DMS153 treated with DMSO at 0.1 percent for 48 hours (cell line): ENCODE results near the gene LCOR.

ENCODE experiments used
- DNase-seq: peaks from one replicate; lab custom pipeline; 2025; ENCODE audit not compliant: unreplicated experiment; lab: John Stamatoyannopoulos, UW

Gene LCOR

GRCh38 chr10:97006364-97006763, 174.3 kb downstream of the LCOR start:
- no peak for DNase-seq

DNA sequence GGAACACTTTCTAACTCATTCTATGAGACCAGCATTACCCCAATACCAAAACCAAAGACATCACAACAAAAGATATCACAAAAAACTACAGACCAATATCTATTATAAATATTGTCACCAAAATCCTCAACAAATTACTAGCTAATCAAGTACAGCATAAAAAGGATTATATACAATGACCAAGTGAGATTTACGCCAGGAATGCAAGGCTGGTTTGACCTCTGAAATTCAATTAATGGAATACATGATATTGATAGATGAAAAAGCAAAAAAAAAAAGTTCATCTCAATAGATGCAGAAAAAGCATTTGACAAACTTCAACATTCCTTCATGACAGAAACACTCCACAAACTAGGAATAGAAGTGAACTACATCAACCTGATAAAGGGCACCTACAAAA, 175.3 kb downstream of the LCOR start:
- no peak for DNase-seq

- DNase-seq = no peak
These were observed 178.7 kb downstream of the LCOR start for GRCh38 chr10:97010695-97011206.

GRCh38 chr10:97011397-97011796, 179.3 kb downstream of the LCOR start:
- DNase-seq = no peak

DNA sequence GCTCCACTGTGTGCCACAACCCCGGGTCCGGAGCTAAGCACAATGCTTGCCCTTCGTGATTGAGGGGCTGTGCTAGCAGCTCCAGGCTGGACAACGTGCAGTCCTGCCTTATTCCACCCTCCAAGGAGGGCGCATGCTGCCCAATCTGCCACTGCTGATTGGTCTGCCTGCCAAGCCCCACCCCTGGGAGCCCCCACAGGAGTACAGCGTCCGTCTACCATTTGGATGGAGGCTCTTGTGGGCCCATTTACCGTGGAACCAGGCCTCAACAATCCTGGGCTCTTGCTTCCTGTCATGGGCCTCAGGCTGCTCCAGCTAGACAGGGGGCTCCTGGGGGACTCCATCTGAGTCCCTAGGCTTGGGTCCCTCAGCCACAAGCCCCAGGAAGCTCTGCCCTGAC, 180.4 kb downstream of the LCOR start:
- DNase-seq = no peak

GRCh38 chr10:97013568-97013967, 181.5 kb downstream of the LCOR start:
- no peak for DNase-seq

DNA sequence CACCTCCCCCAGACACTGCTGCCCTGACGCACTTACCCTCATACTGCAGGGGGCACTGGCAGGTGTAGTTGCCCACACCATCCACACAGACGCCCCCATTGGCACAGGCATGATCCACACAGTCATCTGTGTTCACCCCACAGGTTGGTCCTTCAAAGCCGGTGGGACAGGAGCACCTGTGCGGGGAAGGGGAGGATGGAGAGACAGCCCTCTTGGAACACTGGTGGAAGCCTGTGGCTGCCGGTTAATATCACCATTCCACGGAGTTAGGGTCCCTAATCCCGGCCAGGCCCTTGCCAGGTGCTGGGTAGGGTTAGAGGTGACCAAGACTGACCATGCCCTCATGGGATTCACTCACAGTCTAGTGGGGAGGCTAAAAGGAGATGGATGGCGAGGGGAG, 181.9 kb downstream of the LCOR start:
- no peak for DNase-seq

GRCh38 chr10:97015240-97015639, 183.1 kb downstream of the LCOR start:
- DNase-seq = no peak

GRCh38 chr10:97016728-97017473, 184.8 kb downstream of the LCOR start:
- DNase-seq = no peak

DNA sequence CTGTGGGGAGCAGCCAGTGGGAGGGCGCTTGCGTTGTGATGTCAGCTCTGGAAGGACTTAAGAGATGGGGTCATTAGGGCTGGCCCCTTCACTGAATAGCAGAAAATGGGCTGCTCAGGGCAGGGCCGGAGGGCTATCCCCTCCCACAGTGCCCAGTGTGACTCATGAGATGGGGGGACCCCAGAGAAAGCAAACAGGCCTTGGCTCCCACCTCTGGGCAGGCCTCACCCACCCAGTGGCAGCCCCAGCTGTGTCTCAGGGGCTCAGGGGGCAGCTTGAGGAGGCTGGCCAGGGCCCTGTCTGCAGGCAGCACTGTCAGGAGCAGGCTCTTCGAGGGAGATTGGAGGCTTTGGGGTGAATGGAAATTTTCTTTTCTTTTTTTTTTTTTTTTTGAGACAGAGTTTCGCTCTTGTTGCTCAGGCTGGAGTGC, 185.4 kb downstream of the LCOR start:
- no peak for DNase-seq

- no peak for DNase-seq
These were observed 186.4 kb downstream of the LCOR start for GRCh38 chr10:97018251-97019212.

DNA sequence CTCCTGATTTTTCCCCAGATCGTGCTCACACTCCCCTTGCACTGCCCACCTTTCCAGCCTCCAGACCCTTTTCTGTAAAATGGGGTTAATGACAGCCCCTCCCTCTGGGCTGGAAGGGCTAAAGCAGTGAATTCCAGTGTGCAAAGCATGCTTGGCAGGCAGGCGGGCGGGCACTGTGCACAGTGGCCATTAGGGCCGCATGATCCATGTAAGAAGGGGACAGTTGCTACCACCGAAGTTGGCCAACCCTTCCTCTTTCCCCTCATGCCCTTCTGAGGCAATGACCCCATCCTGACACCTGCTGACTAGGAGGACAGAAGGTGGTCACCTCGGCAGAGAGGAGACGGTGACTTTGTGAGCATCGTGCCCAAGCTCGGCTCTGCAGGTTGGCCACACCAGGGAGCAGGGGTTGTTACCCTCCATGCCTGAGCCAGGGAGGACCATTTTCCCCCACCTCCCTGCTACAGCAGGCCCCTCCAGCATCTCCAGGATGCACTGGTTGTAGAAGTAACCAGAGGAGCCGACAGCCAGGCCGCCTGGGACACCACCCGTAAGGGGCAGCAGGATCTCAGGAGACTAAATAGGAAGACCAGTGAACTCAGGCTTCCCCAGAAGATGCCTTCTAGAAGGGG, 187.2 kb downstream of the LCOR start:
- no peak for DNase-seq

GRCh38 chr10:97020452-97021400, 188.6 kb downstream of the LCOR start:
- no peak for DNase-seq

DNA sequence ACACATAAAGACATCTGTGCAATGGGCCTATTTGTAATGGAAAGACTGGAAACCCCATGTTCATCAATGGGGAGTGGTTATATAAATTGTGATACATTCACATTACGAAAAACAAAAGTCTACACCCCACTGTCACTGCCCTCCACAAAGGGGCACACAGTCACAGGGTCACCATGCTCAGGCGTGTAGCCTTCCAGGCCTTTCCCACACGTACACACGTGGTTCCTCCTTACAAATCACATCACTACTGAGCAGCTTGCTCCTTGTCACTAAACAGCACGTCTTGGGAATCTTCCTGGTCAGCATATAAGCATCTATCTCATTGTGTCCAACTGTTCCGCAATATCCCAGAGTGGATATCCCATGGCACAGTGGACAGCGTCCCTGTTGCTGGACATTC, 190.5 kb downstream of the LCOR start:
- DNase-seq = no peak

DNA sequence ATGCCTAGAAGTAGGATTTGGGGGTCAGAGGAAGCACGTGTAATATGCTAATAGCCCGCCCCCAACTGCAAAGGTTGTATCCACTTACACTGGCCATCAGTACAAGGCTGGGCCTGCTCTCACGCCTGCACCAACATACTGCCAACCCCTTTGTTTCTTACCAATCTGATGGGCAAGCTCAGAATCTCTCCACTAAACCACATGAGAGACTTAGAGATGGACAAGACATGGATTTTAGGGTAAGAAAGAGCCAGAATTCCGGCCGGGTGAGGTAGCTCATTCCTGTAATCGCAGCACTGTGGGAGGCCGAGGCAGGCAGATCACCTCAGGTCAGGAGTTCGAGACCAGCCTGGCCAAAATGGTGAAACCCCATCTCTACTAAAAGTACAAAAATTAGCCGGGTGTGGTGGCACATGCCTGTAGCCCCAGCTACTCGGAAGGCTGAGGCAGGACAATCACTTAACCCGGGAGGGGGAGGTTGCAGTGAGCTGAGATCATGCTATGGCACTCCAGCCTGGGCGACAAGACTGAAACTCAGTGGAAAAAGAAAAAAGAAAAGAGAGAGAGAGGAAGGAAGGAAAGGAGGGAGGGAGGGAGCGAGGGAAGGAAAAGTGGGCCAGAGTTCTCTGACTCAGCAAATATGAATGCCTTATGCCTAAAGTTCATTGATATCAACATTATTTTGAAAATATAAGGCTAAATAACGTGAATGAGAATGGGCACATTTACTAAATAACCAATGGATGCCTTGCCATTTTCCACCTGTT, 191.5 kb downstream of the LCOR start:
- DNase-seq = no peak

- no peak for DNase-seq
These were observed 192.3 kb downstream of the LCOR start for GRCh38 chr10:97024168-97025073.

DNA sequence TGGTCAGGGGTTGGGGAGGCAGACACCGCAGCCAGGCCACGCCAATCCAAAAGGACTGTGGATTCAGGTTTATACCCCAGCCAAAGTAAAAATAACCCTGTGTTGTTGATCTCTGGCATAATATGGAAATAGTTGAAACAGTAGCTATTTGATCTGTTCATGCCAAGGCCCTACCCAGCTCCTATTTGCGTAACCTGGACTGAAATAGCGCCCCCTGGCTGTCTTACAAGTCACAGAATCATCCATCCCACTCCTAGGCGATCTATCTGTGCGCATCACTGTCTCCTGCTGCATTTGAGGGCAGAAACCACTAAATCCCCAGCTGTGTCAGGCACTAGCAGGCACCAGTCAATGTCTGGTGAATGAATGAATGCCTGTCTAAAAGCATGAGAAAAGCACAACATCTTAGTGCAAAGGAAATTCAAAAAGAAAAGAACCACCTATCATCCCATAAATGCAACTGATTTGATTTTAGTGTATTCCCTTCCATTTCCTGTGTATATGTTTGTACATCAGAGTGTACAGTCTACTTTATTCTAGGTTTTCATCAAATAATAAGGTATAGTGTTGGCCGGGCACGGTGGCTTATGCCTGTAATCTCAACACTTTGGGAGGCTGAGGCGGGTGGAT, 193.6 kb downstream of the LCOR start:
- DNase-seq = no peak
